GM23338 (cell line): ENCODE measurements around the gene CDCP1. TPM values are rescaled to one million over a fixed set of nuclear protein-coding genes. Genes with fewer than 3 reads are reported as not detected.

Experiments
- ATAC-seq: fragments of 200-7000 bp; cut with Tn5 transposase; 3 replicates; pipeline ENCODE4 v1.9.1; 2020
- DNase-seq: peaks from one replicate; pipeline ENCODE4 v3.0.0-alpha.2; 2015; ENCODE audit warnings: low spot score
- H2AFZ ChIP-seq: fragments of 200-600 bp; sonication (generic); 2 replicates; pipeline ENCODE4 v1.8.0; 2016; ENCODE audit warnings: antibody characterized with exemption, mild to moderate bottlenecking, moderate library complexity
- H3F3A ChIP-seq: fragments of 200-600 bp; sonication (generic); replicated peaks from 2 replicates; pipeline ENCODE4 v1.8.0; 2017; ENCODE audit warnings: antibody characterized with exemption, mixed run types, low read depth
- H3K27ac ChIP-seq: fragments of 200-600 bp; sonication (generic); 2 replicates; pipeline ENCODE4 v1.6.1; 2016; ENCODE audit warnings: low read depth
- H3K27me3 ChIP-seq: fragments of 200-600 bp; sonication (generic); 2 replicates; pipeline ENCODE4 v1.8.0; 2016; ENCODE audit warnings: mild to moderate bottlenecking, mixed run types, moderate library complexity; ENCODE audit not compliant: insufficient read depth
- H3K36me3 ChIP-seq: fragments of 200-600 bp; sonication (generic); 2 replicates; pipeline ENCODE4 v1.8.0; 2016; ENCODE audit warnings: mild to moderate bottlenecking; ENCODE audit not compliant: insufficient read depth
- H3K4me1 ChIP-seq: fragments of 200-600 bp; sonication (generic); 2 replicates; pipeline ENCODE4 v1.8.0; 2016; ENCODE audit warnings: mild to moderate bottlenecking, moderate library complexity; ENCODE audit not compliant: insufficient read depth
- H3K4me2 ChIP-seq: fragments of 200-600 bp; sonication (generic); 2 replicates; pipeline ENCODE4 v1.7.1; 2017; ENCODE audit warnings: mixed run types
- H3K4me3 ChIP-seq: fragments of 200-600 bp; sonication (generic); 2 replicates; pipeline ENCODE4 v1.6.1; 2016; ENCODE audit warnings: mixed run types
- H3K79me2 ChIP-seq: fragments of 200-600 bp; sonication (generic); replicated peaks from 2 replicates; pipeline ENCODE4 v1.8.0; 2017; ENCODE audit warnings: mild to moderate bottlenecking; ENCODE audit not compliant: insufficient read depth
- H3K9me2 ChIP-seq: fragments of 200-600 bp; sonication (generic); 2 replicates; pipeline ENCODE4 v1.8.0; 2017; ENCODE audit not compliant: insufficient read depth
- H4K20me1 ChIP-seq: fragments of 200-600 bp; sonication (generic); replicated peaks from 2 replicates; pipeline ENCODE4 v1.8.0; 2017; ENCODE audit warnings: mild to moderate bottlenecking; ENCODE audit not compliant: insufficient read depth
- H3K27ac Mint-ChIP-seq: 2 replicates; pipeline ENCODE4 v1.8.0; 2020; ENCODE audit warnings: inconsistent platforms, mild to moderate bottlenecking, moderate library complexity, mixed read lengths
- H3K27me3 Mint-ChIP-seq: 3 replicates; pipeline ENCODE4 v1.8.0; 2022; ENCODE audit warnings: low read depth, mild to moderate bottlenecking, moderate library complexity, mixed read lengths, inconsistent platforms; ENCODE audit not compliant: insufficient read depth, poor library complexity
- H3K36me3 Mint-ChIP-seq: 3 replicates; pipeline ENCODE4 v1.8.0; 2021; ENCODE audit warnings: low read depth, mild to moderate bottlenecking, inconsistent platforms, moderate library complexity, mixed read lengths
- H3K4me1 Mint-ChIP-seq: 3 replicates; pipeline ENCODE4 v1.8.0; 2020; ENCODE audit warnings: mild to moderate bottlenecking, inconsistent platforms, mixed read lengths
- H3K4me3 Mint-ChIP-seq: 3 replicates; pipeline ENCODE4 v1.8.0; 2021; ENCODE audit warnings: moderate library complexity, mild to moderate bottlenecking, inconsistent platforms, mixed read lengths
- H3K9me3 Mint-ChIP-seq: 3 replicates; pipeline ENCODE4 v1.8.0; 2020; ENCODE audit warnings: moderate library complexity, mild to moderate bottlenecking, inconsistent platforms, mixed read lengths
- CREB1 ChIP-seq: fragments of 250-450 bp; sonication (Bioruptor Pico); IDR thresholded peaks from 2 replicates; pipeline ENCODE4 v1.5.0; 2020; ENCODE audit warnings: low read depth, mild to moderate bottlenecking, moderate library complexity
- EZH2 ChIP-seq: fragments of 200-600 bp; sonication (generic); IDR thresholded peaks from one replicate; pipeline ENCODE4 v1.8.0; 2017; ENCODE audit warnings: antibody characterized with exemption, mild to moderate bottlenecking, low read depth; ENCODE audit not compliant: unreplicated experiment
- EZH2phosphoT487 ChIP-seq: fragments of 200-600 bp; sonication (generic); IDR thresholded peaks from one replicate; pipeline ENCODE4 v1.8.1; 2018; ENCODE audit warnings: antibody characterized with exemption; ENCODE audit not compliant: unreplicated experiment
- JUNB ChIP-seq: IDR thresholded peaks from one replicate; pipeline ENCODE4 v1.6.1; 2016; ENCODE audit warnings: antibody characterized with exemption; ENCODE audit not compliant: unreplicated experiment
- NANOG ChIP-seq: IDR thresholded peaks from 2 replicates; pipeline ENCODE4 v1.6.1; 2016; ENCODE audit warnings: antibody characterized with exemption, borderline replicate concordance
- POLR2AphosphoS5 ChIP-seq: IDR thresholded peaks from 2 replicates; pipeline ENCODE4 v1.6.1; 2016; ENCODE audit warnings: antibody characterized with exemption, low read depth
- REST ChIP-seq: IDR thresholded peaks from one replicate; pipeline ENCODE4 v1.6.1; 2018; ENCODE audit warnings: antibody characterized with exemption; ENCODE audit not compliant: unreplicated experiment
- STAT1 ChIP-seq: IDR thresholded peaks from one replicate; pipeline ENCODE4 v1.6.1; 2016; ENCODE audit warnings: antibody characterized with exemption; ENCODE audit not compliant: unreplicated experiment
- ZNF114 ChIP-seq: fragments of 250-450 bp; sonication (Bioruptor Pico); IDR thresholded peaks from 2 replicates; pipeline ENCODE4 v1.5.0; 2020; ENCODE audit warnings: mild to moderate bottlenecking, moderate library complexity
- ZNF331 ChIP-seq: fragments of 250-450 bp; sonication (Bioruptor Pico); IDR thresholded peaks from 2 replicates; pipeline ENCODE4 v1.5.0; 2020; ENCODE audit warnings: low read depth, mild to moderate bottlenecking, moderate library complexity
- ZNF462 ChIP-seq: fragments of 250-450 bp; sonication (Bioruptor Pico); IDR thresholded peaks from 2 replicates; pipeline ENCODE4 v1.5.0; 2020; ENCODE audit warnings: mild to moderate bottlenecking, moderate library complexity
- polyA plus RNA-seq: library from polyadenylated mRNA; unstranded; fragments of >200 nt; fragmentation: Nextera tagmentation; extraction: Ambion mirVana; gene quantifications from 2 replicates; pipeline ENCODE4 v1.2.1, GENCODE V29; 2016
- total RNA-seq: library from RNA; depleted of rRNA; stranded (reverse); fragments of >200 nt; shearing (Covaris generic); gene quantifications from 2 replicates; pipeline ENCODE4 v1.2.3, GENCODE V29; 2014
- TF ChIP-seq, protein P1 (sequence below): IDR thresholded peaks from 2 replicates; pipeline ENCODE4 v1.6.1; 2016; ENCODE audit warnings: antibody characterized with exemption
- TF ChIP-seq, protein P2 (sequence below), 2 experiments: fragments of 200-600 bp in 1 of 2; sonication (generic) in 1 of 2; conservative IDR thresholded peaks; 2 replicates each; pipeline versions ENCODE4 v1.5.1 to v1.6.1; 2016 to 2017; ENCODE audit warnings: antibody characterized with exemption in 2 of 2, low read depth in 2 of 2, mild to moderate bottlenecking in 2 of 2, moderate library complexity in 1 of 2

Gene CDCP1
- total and polyA plus RNA-seq, 2 experiments from 2014 or later, result 7.7 to 20.1 TPM

GRCh38 chr3:45187694-45188141 lies 41.5 kb upstream of the CDCP1 start:
- H2AFZ ChIP-seq, result no peak overlapping the region
- H3K27ac ChIP-seq, result no peak overlapping the region
- Mint-ChIP-seq H3K36me3 (no peaks in the 10 kb centered on the region), H3K27me3 (peaks cover 13% of the 10 kb centered on the region), H3K4me3 (no peak overlapping the region), H3K27ac (no peak overlapping the region), H3K9me3 (no peaks in the 10 kb centered on the region), H3K4me1 (peaks cover 10% of the 10 kb centered on the region)
- DNase-seq, result no peak
- no peak for ATAC-seq
- TF ChIP-seq ZNF114 (CRISPR knock-in tag) (no peak), CREB1 (no peak), POLR2AphosphoS5 (no peak), EZH2 (no peak), ZNF462 (CRISPR knock-in tag) (no peak), JUNB (no peak), EZH2phosphoT487 (no peak), ZNF331 (CRISPR knock-in tag) (no peak), STAT1 (no peak), NANOG (no peak), REST (no peak)
- TF ChIP-seq, protein P1, sequence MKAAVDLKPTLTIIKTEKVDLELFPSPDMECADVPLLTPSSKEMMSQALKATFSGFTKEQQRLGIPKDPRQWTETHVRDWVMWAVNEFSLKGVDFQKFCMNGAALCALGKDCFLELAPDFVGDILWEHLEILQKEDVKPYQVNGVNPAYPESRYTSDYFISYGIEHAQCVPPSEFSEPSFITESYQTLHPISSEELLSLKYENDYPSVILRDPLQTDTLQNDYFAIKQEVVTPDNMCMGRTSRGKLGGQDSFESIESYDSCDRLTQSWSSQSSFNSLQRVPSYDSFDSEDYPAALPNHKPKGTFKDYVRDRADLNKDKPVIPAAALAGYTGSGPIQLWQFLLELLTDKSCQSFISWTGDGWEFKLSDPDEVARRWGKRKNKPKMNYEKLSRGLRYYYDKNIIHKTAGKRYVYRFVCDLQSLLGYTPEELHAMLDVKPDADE, result no peak
- TF ChIP-seq, protein P2, sequence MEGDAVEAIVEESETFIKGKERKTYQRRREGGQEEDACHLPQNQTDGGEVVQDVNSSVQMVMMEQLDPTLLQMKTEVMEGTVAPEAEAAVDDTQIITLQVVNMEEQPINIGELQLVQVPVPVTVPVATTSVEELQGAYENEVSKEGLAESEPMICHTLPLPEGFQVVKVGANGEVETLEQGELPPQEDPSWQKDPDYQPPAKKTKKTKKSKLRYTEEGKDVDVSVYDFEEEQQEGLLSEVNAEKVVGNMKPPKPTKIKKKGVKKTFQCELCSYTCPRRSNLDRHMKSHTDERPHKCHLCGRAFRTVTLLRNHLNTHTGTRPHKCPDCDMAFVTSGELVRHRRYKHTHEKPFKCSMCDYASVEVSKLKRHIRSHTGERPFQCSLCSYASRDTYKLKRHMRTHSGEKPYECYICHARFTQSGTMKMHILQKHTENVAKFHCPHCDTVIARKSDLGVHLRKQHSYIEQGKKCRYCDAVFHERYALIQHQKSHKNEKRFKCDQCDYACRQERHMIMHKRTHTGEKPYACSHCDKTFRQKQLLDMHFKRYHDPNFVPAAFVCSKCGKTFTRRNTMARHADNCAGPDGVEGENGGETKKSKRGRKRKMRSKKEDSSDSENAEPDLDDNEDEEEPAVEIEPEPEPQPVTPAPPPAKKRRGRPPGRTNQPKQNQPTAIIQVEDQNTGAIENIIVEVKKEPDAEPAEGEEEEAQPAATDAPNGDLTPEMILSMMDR (conservative IDR thresholded peaks at IDR 0.05; ENCODE audit: low read depth in 2 of 2), result no peak
- H3K27me3 ChIP-seq, result no peaks in the 10 kb centered on the region
- H3K79me2 ChIP-seq, result no peaks in the 10 kb centered on the region
- no peaks in the 10 kb centered on the region for H3F3A ChIP-seq
- no peaks in the 10 kb centered on the region for H4K20me1 ChIP-seq
- no peak overlapping the region for H3K4me3 ChIP-seq
- no peaks in the 10 kb centered on the region for H3K9me2 ChIP-seq
- H3K36me3 ChIP-seq, result no peaks in the 10 kb centered on the region
- H3K4me1 ChIP-seq, result peaks cover 12% of the 10 kb centered on the region; the same call in 1 of the 2 replicates
- H3K4me2 ChIP-seq, result no peak overlapping the region
